Germinal center (tissue), 1 donor: ENCODE results near the gene FBXO8.
"Not testable (repeated sequence)": the region's sequence is repeated elsewhere in the genome, so short reads cannot be mapped to it uniquely, and the experiment has no call there.

Source experiments
- DNase-seq: peaks from one replicate; pipeline ENCODE4 v3.0.0; 2012; ENCODE audit warnings: mixed read lengths, low spot score

Gene FBXO8, protein sequence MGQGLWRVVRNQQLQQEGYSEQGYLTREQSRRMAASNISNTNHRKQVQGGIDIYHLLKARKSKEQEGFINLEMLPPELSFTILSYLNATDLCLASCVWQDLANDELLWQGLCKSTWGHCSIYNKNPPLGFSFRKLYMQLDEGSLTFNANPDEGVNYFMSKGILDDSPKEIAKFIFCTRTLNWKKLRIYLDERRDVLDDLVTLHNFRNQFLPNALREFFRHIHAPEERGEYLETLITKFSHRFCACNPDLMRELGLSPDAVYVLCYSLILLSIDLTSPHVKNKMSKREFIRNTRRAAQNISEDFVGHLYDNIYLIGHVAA

DNA sequence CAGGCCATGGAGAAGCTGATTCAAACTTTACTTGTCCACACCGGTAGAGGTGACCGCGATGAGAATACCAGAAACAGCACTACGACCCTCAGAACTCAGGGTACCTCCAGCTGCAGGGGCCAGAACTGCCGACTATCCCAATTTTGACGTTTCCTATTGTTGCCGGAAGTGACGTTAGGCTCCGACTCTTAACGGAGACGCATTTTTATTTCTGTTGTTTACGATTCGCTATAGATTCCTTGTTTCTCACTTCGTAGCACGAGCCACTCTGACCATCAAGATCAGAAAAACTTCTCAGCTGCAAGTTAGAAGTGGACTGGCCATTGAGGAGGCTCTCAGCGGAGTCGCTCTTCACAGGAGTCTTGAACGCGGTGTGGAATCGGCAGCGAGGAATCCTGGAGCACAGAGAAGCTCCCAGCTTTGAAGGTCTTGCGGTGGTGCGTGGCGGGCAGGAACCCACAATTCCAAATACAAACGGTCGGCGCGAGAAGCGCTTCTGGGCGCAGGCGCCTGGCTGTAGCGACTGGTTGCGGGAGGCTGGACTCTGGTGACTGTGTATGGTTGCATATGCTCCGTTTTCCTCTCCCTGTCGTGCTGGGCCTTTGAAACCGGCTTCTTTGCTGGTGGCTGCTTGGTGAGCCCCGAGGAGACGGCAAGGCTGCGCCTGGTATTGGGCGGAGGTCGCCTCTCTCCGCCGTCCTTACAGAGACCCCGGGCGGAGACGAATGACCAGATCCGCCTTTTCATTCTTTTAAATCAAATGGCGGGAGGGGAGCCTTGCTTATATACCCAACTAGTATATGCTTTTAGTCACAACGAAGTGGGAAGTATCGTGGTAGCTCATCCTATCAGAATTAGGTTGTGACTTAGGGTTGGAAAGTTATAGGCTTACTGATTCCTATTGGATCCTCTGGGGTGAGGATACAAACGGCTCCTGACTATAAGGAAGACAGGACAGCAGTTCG lies at the start of gene FBXO8, which contains the start of gene CEP44:
TSS of gene FBXO8 (minus strand) at position 161 of the 965 bp plus-strand sequence. CDS start 20,575 bp downstream, outside the sequence.
TSS of gene CEP44 (plus strand) at position 405 of the 965 bp plus-strand sequence. CDS start 15,211 bp downstream, outside the sequence.
- DNase-seq = peak; percentile 64

DNA sequence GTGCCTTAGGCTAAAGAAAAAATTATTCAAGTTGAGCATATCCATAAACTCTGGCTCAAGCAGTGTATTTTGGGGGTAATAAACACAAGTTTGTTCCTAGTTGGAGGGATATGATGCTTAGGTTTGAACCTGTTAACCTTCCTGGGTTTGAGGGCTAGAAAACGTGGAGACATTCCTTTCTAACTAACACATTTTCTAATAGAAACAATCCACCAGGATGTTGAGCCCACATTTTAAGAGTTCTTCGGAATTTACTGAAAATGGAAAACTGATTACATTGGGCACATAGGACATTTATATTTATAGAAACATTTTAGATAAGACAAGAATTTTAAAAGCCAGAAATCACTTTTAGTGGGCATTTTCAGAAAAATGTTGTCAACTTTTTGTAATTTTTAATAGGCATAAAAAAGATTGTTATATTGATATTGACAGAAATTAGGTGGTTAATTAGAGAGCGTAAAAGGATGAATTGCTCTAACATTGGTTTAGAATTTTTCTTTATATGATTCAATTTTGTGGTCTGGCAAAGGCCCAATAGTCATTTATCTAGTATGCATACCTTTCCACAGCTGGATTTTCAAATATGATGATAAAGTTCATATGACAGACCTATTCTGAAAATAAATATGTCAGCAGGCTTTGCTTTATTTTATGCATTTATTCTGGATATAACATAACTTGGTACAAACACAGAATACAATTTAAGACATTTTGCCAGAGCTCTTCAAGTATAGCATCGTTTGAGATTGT lies 49.5 kb upstream of the FBXO8 start:
- DNase-seq = no peak

DNA sequence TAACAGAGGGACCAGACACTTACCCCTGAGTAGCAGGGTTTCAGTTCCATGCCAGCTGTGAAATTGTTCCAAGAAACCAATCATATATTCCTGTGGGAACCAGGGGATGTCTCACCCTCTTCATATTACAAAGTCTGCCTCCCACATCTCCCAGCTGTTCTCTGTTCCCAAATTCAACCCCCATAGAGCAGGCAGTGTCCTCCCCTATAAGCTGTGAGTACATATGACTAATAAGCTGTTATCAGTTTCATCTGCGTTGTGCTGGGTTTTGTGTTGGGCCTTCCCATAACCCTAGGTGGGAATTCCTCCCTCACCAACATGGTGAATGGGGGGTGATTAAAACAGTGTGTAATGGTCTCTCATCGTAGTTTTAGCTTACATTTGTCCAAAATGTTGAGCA lies 41.3 kb upstream of the FBXO8 start:
- no peak for DNase-seq

DNA sequence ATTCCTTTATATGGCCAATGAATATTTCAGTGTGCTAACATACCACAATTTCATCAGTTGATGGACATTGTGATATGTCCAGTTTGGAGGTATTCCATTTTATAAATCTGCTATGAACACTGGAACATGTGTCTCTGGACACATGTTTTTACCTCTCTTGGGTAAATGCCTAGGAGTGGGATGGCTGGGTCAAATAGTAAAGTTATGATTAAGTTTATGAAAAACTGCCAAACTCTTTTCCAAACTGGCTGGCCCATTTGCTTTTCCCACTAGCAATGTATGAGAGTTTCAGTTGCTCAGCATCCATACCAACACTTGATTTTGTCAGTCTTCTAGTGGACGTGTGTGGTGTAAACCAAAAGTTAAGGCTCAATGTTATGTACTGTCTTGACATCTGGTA lies 40.8 kb upstream of the FBXO8 start:
- no peak for DNase-seq

DNA sequence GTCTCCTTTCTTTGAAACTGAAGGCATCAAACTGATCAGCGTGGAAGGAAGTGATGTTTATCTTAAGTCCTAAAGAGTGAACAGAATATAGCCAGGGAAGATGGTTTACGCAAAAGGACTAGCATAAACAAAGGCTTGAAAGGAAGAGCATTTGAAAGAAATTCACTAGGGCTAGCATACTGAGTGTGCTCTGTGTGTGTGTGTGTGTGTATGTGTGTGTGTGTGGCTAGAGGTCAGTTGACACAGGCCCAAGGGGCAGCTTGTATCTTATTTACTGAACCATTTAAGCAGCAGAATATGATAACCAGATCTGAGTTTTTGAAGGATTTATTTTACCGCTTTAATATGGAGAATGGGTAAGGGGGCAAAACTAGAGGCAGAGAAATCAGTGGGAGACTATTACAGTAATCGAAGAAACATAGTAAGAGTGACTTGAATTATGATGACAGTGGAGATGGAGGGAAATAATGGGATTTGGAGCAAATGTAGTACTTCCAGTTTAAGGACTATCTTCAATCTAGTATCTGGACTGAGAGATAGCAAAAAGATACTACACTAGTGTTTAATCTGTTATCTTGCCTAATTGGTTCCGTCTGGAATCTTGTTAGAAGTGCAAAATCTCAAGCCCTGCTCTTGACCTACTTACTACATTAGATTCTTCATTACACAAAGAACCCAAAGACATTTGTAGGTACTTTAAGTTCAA lies 37.2 kb upstream of the FBXO8 start:
- DNase-seq = no peak

DNA sequence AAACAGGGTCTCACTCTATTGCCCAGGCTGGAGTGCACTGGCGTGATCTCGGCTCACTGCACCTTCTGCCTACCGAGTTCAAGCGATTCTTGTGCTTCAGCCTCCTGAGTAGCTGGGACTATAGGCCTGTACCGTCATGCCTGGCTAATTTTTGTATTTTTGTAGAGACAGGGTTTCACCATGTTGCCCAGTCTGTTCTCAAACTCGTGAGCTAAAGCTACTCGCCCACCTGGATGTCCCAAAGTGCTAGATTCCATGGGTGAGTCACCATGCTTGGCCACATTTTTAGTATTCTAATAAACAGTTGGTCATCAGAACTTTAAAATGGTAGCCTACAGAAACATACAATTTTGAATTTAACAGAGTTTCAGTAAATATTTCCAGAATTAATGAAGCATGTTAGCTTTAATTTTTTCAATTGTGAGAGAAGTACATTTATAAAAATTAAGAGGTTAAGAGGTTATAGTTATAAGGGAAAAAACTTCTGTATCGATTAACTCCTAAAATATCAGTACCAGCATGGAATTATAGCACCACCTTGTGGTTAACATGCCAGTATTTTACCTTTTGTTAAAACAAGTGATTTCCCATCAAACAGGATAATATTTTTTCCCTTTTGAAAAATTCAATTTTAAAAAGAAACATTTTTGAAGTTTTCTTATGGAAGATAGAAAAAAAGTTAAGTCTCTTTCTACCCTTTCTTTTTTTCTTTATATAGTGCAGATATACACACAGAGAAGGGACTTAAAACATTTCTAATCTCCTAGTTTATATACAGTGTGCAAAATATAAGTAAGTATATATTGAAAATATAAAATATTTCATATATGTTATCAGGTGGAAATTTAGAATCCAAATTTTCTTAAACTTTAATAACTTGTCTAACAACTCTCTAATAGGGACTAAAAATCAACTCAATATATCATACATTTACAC lies 35.6 kb upstream of the FBXO8 start:
- DNase-seq = peak; percentile 19

DNA sequence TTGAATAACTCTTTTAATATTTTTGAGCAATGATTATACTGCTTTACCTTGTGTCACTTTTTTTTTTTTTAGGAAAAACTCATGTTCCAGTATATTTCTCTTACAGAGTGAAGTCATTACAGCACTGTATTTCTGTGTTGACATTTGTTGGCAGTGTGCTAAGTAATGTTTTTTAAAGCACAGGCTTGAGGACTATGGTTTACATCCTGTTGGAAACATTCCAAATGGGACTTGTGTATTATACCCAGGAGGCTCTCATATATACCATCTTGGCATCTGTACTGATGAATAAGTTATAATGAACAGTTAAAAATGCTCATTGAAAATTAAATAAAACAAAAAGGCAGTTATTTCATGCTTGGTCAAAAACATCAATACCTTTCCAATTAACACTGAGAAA lies 34.1 kb upstream of the FBXO8 start:
- no peak for DNase-seq

DNA sequence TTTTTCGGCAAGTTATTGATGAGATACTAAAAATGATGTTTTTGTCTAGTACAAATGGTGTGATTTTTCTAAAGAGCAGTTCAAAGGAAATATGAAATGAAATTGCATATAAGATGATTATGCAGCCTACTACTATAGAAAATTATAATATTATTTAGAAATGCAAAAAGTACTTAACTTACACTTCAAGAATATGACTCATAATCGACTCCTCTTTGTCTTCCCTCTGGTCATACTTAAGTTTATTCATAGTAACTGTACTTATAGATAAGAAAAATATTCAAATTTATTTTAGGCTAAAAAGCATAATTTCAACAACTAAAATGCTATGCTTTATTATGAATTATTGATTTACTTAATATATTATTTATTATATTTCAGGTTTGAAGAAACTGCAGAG lies 33.5 kb upstream of the FBXO8 start:
- DNase-seq = no peak

DNA sequence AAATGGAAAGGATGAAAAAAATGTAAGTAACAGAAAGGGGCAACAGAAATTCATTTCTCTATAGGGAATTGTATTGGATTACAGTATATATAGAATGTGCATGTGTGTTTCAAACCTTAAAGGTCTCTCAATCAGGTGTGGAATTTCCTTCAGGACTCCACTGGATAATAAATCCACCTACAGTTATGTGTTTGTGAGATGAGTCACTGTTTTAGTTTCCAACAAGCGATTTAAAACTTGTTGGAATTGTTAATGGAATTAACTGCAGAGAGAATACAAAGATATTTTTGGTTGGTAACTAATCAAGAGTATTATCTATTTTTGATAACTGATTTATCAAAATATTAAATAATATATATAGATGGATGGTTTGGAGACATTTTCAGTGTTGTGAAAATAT lies 33.1 kb upstream of the FBXO8 start:
- DNase-seq = no peak

DNA sequence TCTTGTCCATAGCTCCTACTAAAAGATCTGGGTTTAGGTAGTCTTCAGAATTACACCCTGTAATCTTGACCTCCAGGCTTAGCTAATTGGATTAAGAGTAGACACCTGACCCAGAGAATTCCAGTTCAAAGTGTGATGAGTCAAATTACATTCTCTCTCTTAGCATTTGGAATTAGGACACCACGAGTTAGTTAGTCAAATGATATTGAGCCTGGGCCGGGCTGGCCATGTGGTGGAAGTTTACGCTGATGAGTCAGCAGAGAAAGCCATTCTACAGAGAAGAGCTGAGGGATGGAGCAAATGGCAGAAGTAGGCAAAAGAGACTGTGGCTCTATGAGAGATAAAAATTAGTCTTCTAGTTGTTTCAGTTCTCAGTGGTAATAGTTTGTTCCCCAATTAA lies 31.3 kb upstream of the FBXO8 start:
- no peak for DNase-seq

DNA sequence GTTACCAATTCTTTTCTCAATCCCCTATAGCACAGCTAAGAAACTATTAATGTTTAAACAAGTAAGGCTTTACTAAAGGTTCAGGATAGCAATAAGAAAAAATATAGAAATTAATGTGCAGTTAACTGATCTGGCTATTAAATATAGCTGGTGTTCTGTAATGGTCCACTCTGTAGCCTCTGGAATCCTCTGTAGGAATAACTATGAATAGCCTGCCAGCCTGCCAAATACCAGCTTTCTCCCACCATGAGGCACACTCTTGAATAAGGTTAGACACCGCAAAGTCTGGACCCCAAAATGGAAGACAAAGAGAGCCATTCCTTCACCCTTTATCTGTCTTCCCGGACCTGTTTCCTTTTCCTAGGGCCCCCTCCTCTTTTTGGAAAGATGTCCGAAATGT lies 30.8 kb upstream of the FBXO8 start:
- DNase-seq = no peak

DNA sequence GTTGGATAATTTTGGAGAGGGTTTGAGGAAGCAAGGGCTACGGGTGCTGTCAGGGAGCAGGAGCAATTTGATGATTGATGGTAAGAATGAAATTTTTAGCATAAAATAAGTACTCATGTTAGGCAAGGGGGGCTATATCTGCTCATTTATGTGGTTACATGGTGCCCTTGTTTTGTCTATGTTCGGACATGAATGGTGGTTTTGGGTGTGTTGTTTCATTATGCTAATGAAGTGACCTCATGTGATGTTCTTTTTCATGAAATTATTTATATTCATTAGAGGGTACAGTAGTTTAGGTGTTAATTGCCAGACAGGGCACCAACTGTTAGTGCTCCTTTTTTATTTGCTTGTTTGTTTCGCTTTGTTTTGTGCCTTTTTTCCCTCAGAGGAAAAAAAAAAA lies 29.5 kb upstream of the FBXO8 start:
- no peak for DNase-seq

DNA sequence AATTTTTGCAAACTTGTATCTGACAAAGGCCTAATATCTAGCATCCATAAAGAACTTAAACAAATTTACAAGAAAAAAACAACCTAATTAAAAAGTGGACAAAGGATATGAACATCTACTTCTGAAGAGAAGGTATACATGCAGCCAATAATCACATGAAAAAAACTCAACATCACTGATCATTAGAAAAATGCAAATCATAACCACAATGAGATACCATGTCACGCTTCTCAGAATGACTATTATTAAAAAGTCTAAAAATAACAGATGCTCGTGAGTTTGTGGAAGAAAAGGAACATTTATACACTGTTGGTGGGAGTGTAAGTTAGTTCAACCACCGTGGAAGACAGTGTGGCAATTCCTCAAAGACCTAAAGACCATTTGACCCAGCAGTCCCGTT lies 24.2 kb upstream of the FBXO8 start:
- no peak for DNase-seq

DNA sequence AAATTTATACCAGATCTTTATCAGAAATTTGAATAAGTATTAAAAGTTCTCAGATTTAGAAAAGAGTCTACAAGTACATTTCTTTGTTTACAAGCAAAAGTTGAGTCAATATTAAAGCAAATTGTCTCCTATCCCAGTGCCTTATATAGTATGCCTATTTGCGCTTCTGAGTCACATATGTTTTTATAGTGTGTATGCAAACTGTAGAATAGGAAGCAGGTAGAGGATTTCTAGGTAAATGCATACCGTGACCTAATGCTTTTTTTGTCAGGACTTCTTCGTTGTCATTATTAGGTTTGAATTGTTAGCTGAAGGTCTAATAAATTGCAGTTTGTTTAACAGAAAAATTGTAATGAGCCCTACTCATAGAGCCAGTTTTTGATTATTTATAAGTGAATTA lies 22.5 kb upstream of the FBXO8 start:
- no peak for DNase-seq

DNA sequence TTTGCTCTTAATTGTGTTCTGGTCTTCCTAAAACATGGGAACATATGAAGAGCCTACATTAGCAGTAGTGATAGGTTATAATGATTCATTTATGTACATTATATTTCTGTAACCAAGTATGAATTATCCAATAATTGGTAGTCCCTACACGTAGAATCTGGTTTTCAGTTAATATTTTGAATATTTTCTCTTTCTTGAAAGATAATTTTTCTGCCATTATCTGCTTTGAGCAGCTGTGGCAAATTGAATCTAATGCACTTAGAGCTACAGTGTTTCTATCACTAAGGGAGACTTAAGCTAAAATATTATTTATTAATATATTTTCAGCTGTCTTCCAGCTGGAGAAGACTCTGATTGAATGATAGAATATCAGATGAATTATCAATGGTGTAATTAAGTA lies 21.2 kb upstream of the FBXO8 start:
- DNase-seq = no peak

DNA sequence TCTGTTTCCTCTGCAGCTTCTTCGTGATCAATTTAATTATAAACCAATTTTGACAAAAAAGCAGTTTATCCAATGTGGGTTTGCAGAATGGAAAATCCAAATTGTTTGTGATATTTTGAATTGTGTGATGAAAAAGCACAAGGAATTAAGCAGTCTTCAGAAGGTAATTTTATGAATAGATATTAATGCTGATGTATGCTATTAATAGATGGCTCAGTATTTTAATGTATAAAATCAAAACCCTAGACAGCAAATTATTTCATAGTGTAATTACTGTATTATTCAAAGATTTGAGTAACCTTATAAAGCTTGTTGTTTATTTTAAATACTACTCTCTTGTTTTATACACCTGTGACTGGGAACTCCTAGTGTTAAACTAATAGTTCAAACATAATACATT lies 20.2 kb upstream of the FBXO8 start:
- no peak for DNase-seq

DNA sequence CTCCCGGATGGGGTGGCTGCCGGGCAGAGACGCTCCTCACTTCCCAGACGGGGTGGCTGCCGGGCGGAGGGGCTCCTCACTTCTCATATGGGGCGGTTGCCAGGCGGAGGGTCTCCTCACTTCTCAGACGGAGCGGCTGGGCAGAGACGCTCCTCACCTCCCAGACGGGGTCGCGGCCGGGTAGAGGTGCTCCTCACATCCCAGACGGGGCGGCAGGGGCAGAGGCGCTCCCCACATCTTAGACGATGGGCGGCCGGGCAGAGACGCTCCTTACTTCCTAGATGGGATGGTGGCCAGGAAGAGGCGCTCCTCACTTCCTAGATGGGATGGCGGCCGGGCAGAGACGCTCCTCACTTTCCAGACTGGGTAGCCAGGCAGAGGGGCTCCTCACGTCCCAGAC lies 11.7 kb upstream of the FBXO8 start:
- not testable (repeated sequence) for DNase-seq

DNA sequence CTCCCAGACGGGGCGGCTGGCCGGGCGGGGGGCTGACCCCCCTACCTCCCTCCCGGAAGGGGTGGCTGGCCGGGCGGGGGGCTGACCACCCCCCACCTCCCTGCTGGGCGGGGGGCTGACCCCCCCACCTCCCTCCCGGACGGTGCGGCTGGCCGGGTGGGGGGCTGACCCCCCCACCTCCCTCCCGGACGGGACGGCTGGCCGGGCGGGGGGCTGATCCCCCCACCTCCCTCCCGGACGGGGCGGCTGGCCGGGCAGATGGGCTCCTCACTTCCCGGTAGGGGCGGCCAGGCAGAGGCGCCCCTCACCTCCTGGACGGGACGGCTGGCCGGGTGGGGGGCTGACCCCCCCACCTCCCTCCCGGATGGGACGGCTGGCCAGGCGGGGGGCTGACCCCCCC lies 11.2 kb upstream of the FBXO8 start:
- not testable (repeated sequence) for DNase-seq

DNA sequence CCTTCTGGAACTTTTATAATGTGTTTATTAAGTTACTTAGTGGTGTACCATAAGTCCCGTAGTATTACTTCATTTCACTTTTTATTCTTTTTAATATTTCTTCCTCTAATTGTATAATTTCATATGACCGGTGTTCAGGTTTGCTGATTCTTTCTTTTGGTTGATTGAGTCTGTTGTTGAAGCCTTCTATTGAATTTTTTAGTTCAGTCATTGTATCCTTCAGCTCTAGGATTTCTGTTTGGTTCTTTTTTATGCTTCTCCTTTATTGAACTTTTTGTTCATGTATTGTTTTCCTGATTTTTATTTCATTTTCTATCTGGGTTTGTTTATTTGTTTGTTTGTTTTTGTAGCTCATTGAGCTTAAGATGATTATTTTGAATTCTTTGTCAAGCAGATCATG lies 9.0 kb upstream of the FBXO8 start:
- DNase-seq = no peak

DNA sequence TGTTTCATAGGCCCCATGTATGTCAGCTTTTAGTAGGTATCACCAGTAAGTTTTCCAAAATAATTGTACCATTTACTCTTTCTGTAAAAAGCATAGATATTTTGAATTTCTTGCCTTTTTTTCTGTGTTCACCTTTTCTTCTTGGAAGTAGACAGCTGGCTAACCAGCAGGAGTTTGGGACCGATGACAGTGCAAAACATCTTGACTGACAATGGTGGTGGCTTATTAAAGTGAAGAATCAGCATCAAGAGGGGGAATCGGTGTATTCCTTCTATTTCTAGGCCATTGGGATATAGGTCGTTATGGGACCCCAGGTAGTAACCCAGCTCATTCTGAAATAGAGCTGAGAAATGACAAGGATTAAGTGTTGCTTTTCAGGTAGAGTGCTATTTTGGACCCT lies 3.4 kb upstream of the FBXO8 start:
- DNase-seq = no peak

DNA sequence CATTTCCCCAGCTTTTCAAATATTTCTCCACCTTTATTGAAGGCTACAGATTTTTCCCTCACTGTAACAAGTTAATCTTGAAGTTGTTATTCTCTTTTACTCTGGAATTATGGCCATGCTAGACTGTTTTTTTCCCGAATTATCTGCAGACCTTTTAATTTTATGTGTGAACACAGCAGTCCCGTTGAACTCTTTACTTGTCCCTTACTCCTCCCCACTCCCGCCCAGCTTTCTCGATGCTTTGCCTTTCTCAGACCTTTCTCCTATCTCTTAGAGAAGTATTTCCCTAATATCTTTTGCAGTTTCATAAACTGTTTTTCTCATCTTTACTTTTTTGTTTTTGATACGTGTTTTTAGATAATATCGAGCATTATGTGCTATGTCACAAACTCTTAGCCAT lies 1.0 kb upstream of the FBXO8 start:
- DNase-seq = no peak
